H54 (cell line): ENCODE results near the gene DPM2.

Experiments
- DNase-seq: peaks from one replicate; pipeline ENCODE4 v3.0.0; 2011; ENCODE audit warnings: low spot score, mixed read lengths; ENCODE audit not compliant: insufficient read length
- FAIRE-seq: peaks from 3 replicates; lab custom pipeline; 2011; peaks lifted over from hg19 to GRCh38; lab: Jason Lieb, UNC
- POLR2A ChIP-seq: IDR thresholded peaks from 2 replicates; pipeline ENCODE4 v1.6.1; 2011; ENCODE audit warnings: low read depth, mild to moderate bottlenecking, low read length

DPM2 gene

GRCh38 chr9:127968042-127968441 lies 30.4 kb upstream of the DPM2 start:
- peak; percentile 98 for DNase-seq
- FAIRE-seq: peak; percentile 73
- no peak for TF ChIP-seq POLR2A

GRCh38 chr9:127967151-127967809 lies 29.6 kb upstream of the DPM2 start:
- no peak for DNase-seq
- TF ChIP-seq POLR2A: no peak
- no peak for FAIRE-seq

GRCh38 chr9:127966416-127967150 lies 28.9 kb upstream of the DPM2 start:
- FAIRE-seq: no peak
- DNase-seq: no peak
- no peak for TF ChIP-seq POLR2A

- DNase-seq (no peak), FAIRE-seq (no peak)
- no peak for TF ChIP-seq POLR2A
Measured at GRCh38 chr9:127965953-127966352, 28.3 kb upstream of the DPM2 start.

GRCh38 chr9:127963359-127964064 lies 25.9 kb upstream of the DPM2 start:
- DNase-seq (no peak), FAIRE-seq (no peak)
- TF ChIP-seq POLR2A: no peak

GRCh38 chr9:127963041-127963358 lies 25.3 kb upstream of the DPM2 start:
- DNase-seq (no peak), FAIRE-seq (no peak)
- TF ChIP-seq POLR2A: no peak

GRCh38 chr9:127962278-127962677 lies 24.6 kb upstream of the DPM2 start:
- no peak for TF ChIP-seq POLR2A
- FAIRE-seq: no peak
- DNase-seq: no peak

GRCh38 chr9:127961613-127962155 lies 24.0 kb upstream of the DPM2 start:
- no peak for TF ChIP-seq POLR2A
- DNase-seq (no peak), FAIRE-seq (no peak)

GRCh38 chr9:127961155-127961490 lies 23.5 kb upstream of the DPM2 start:
- DNase-seq: no peak
- no peak for FAIRE-seq
- no peak for TF ChIP-seq POLR2A

- no peak for TF ChIP-seq POLR2A
- DNase-seq: no peak
- FAIRE-seq: no peak
Measured at GRCh38 chr9:127960410-127961154, 22.9 kb upstream of the DPM2 start.

GRCh38 chr9:127959841-127960409 lies 22.3 kb upstream of the DPM2 start:
- no peak for TF ChIP-seq POLR2A
- DNase-seq (no peak), FAIRE-seq (no peak)

GRCh38 chr9:127959398-127959797 lies 21.7 kb upstream of the DPM2 start:
- DNase-seq (no peak), FAIRE-seq (no peak)
- no peak for TF ChIP-seq POLR2A

- no peak for TF ChIP-seq POLR2A
- FAIRE-seq (no peak), DNase-seq (no peak)
Measured at GRCh38 chr9:127958728-127959127, 21.1 kb upstream of the DPM2 start.
